ENCODE results near the gene ABLIM3. TPM values are rescaled to one million over a fixed set of nuclear protein-coding genes. Genes with fewer than 3 reads are reported as not detected.

Gene ABLIM3
- total and polyA plus RNA-seq, 7 donors, result 18.7 to 54.5 (median 35.0) TPM

- no peak for TF ChIP-seq CTCF (IDR thresholded peaks at IDR 0.05)
- H3K36me3 ChIP-seq (ENCODE audit: insufficient read depth in 1 of 2, low read depth in 1 of 2), result peaks cover 0 to 5% of the 10 kb centered on the region in 2 donors
- no peaks in the 10 kb centered on the region for H3K27me3 ChIP-seq (ENCODE audit: insufficient read depth in 3 of 3, low read length in 2 of 3)
- no peak overlapping the region for H3K27ac ChIP-seq
- H3K9me3 ChIP-seq, result no peaks in the 10 kb centered on the region
- no peak for DNase-seq
- WGBS, 3 donors, result 78 to 88% (median 83%) methylated on average over 4 of the region's 4 CpGs
- no peak for ATAC-seq
- intact Hi-C loops (cut with DNase I), result no loop called here
- H3K4me1 ChIP-seq, result peaks cover 6% of the 10 kb centered on the region
- no peak overlapping the region for H3K4me3 ChIP-seq
Measured at GRCh38 chr5:149168276-149168906, 27.1 kb downstream of the ABLIM3 start.

- Histone ChIP-seq H3K4me1 (peaks cover 18% of the 10 kb centered on the region), H3K9me3 (no peaks in the 10 kb centered on the region), H3K27ac (no peak overlapping the region), H3K4me3 (no peak overlapping the region), H3K36me3 (ENCODE audit: insufficient read depth in 1 of 2, low read depth in 1 of 2) (peaks cover 0 to 5% of the 10 kb centered on the region in 2 donors), H3K27me3 (ENCODE audit: insufficient read depth in 3 of 3, low read length in 2 of 3) (no peaks in the 10 kb centered on the region)
- TF ChIP-seq CTCF (IDR thresholded peaks at IDR 0.05), result no peak
- 32 to 34% (median 33%) methylated on average over 3 of the region's 3 CpGs for WGBS, 3 donors
- ATAC-seq (no peak), DNase-seq (peak in 1 of 2 donors; percentile 49)
- intact Hi-C loops (cut with DNase I), result no loop called here
Measured at GRCh38 chr5:149170299-149170698, 29.0 kb downstream of the ABLIM3 start.

GRCh38 chr5:149172261-149172660 lies 31.0 kb downstream of the ABLIM3 start:
- Histone ChIP-seq H3K9me3 (no peaks in the 10 kb centered on the region), H3K4me3 (no peak overlapping the region), H3K27me3 (ENCODE audit: insufficient read depth in 3 of 3, low read length in 2 of 3) (no peaks in the 10 kb centered on the region), H3K4me1 (peaks cover 34% of the 10 kb centered on the region), H3K36me3 (ENCODE audit: insufficient read depth in 1 of 2, low read depth in 1 of 2) (peaks cover 0 to 4% of the 10 kb centered on the region in 2 donors), H3K27ac (no peak overlapping the region)
- TF ChIP-seq CTCF (IDR thresholded peaks at IDR 0.05), result no peak
- ATAC-seq (no peak), DNase-seq (no peak)
- intact Hi-C loops (cut with DNase I), result no loop called here
- 58 to 67% (median 59%) methylated on average over 4 of the region's 4 CpGs for WGBS, 3 donors

- Histone ChIP-seq H3K9me3 (no peaks in the 10 kb centered on the region), H3K4me3 (no peak overlapping the region), H3K27me3 (ENCODE audit: insufficient read depth in 3 of 3, low read length in 2 of 3) (no peaks in the 10 kb centered on the region), H3K36me3 (ENCODE audit: insufficient read depth in 1 of 2, low read depth in 1 of 2) (peaks cover 0 to 2% of the 10 kb centered on the region in 2 donors), H3K27ac (peak overlapping the region; percentile 21), H3K4me1 (peaks cover 36% of the 10 kb centered on the region)
- intact Hi-C loops (cut with DNase I), result no loop called here
- ATAC-seq (no peak), DNase-seq (peak in 1 of 2 donors; percentile 42)
- TF ChIP-seq CTCF (IDR thresholded peaks at IDR 0.05), result no peak
- WGBS, 3 donors, result 58 to 74% (median 72%) methylated on average over 6 of the region's 6 CpGs
Measured at GRCh38 chr5:149172709-149173505, 31.6 kb downstream of the ABLIM3 start.
